GM10248 (cell line): ENCODE data around the gene AMBRA1.

ENCODE experiments used
- CTCF ChIA-PET: fragments of 300-600 bp; sonication (Branson Sonifier 250); formaldehyde crosslinking; extraction: SDS; loops from one replicate; lab custom pipeline; 2021; ENCODE audit warnings: antibody characterized with exemption; lab: Yijun Ruan, JAX
- POLR2A ChIA-PET: fragments of 350-650 bp; sonication (Branson Sonifier 250); formaldehyde crosslinking; extraction: SDS; loops from one replicate; lab custom pipeline; 2020; ENCODE audit warnings: antibody characterized with exemption; lab: Yijun Ruan, JAX
- DNase-seq: peaks from one replicate; pipeline ENCODE4 v3.0.0; 2012; ENCODE audit errors: extremely low spot score
- CTCF ChIP-seq: IDR thresholded peaks from 2 replicates; pipeline ENCODE4 v1.5.1; 2012; ENCODE audit warnings: mild to moderate bottlenecking, low read depth; ENCODE audit errors: extremely low read depth, missing control alignments, control extremely low read depth

Gene AMBRA1

GRCh38 chr11:46393759-46394158 lies 200.1 kb downstream of the AMBRA1 start:
- ChIA-PET POLR2A (no interaction called here), CTCF (interaction anchor here (1.2 to 7.4 kb wide), 3 partner anchors 16 to 137 kb away, joined by 5 to 83 read pairs (median 15); no protein-coding TSS in a partner anchor)
- TF ChIP-seq CTCF: no peak
- no peak for DNase-seq

GRCh38 chr11:46393231-46393616 lies 200.6 kb downstream of the AMBRA1 start:
- CTCF ChIA-PET: interaction anchor here (1.0 to 7.4 kb wide), 11 partner anchors 7 to 225 kb away, joined by 3 to 83 read pairs (median 7); partner anchors contain the start of gene DGKZ
- no peak for TF ChIP-seq CTCF
- POLR2A ChIA-PET: interaction anchor here (1.0 kb wide), 1 partner anchor 83 kb away, joined by 3 read pairs; no protein-coding TSS in a partner anchor
- no peak for DNase-seq

GRCh38 chr11:46392421-46393230 lies 201.2 kb downstream of the AMBRA1 start:
- DNase-seq: peak; percentile 95
- ChIA-PET CTCF (interaction anchor here (0.7 to 7.4 kb wide), 19 partner anchors 8 to 621 kb away, joined by 3 to 83 read pairs (median 4); partner anchors contain the start of gene DGKZ), POLR2A (interaction anchor here (0.6 to 1.0 kb wide), 2 partner anchors 47 to 83 kb away, joined by 3 to 5 read pairs; no protein-coding TSS in a partner anchor)
- no peak for TF ChIP-seq CTCF

GRCh38 chr11:46391578-46392420 lies 202.0 kb downstream of the AMBRA1 start, which contains the start of gene CHRM4:
Gene CHRM4, minus strand, starts transcription at chr11:46391776. Its CDS starts 5,219 bp downstream, at chr11:46386557.
- POLR2A ChIA-PET: interaction anchor here (0.6 to 1.0 kb wide), 2 partner anchors 46 to 84 kb away, joined by 3 to 5 read pairs; no protein-coding TSS in a partner anchor
- CTCF ChIA-PET: interaction anchor here (0.7 to 7.4 kb wide), 20 partner anchors 9 to 620 kb away, joined by 3 to 83 read pairs (median 4); partner anchors contain the start of gene DGKZ
- peak; percentile 75 for DNase-seq
- peak; percentile 43 for TF ChIP-seq CTCF

GRCh38 chr11:46391186-46391577 lies 202.6 kb downstream of the AMBRA1 start:
- ChIA-PET POLR2A (no interaction called here), CTCF (interaction anchor here (1.3 to 7.4 kb wide), 9 partner anchors 8 to 165 kb away, joined by 4 to 83 read pairs (median 8); no protein-coding TSS in a partner anchor)
- no peak for TF ChIP-seq CTCF
- no peak for DNase-seq
